ENCODE results near the gene SKIC2. TPM values are rescaled to one million over a fixed set of nuclear protein-coding genes. Genes with fewer than 3 reads are reported as not detected.
"Not testable (repeated sequence)": the region's sequence is repeated elsewhere in the genome, so short reads cannot be mapped to it uniquely, and the experiment has no call there.

SKIC2 gene
- total and polyA plus RNA-seq, 2 experiments from 2014 or later, result 46.9 to 54.9 TPM

DNA sequence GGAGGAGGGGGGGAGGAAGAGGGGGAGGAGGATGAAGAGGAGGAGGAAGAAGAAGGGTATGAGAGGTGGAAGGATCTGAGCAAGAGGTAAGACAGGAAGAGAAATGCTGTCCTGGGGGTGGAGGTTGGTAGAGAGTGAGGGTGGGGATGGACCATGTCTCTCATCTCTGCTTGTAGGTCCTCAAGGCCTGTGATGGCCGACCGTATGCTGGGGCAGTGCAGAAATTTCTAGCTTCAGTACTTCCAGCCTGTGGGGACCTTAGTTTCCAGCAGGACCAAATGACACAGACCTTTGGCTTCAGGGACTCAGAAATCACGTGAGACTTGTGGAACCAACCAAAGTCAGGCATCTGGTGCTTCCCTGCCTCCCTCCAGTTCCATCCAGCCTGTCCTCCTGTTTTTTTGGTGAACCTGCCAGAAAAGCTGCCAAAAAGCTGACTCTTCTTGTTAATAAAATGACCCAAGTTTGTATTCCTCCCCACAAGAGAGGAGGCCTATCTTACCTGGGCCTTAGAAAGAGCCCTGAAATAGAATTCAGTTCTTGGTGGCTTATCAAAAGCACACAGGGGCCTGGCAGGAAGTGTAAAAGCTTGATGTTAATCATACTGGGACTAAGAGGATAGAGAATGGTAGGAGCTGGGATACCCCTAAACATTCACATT is 20.4 kb downstream of the SKIC2 start:
- Histone ChIP-seq H3K27me3 (replicated peaks; ENCODE audit: insufficient read depth) (no peaks in the 10 kb centered on the region), H3K36me3 (ENCODE audit: low read depth) (peaks cover 11% of the 10 kb centered on the region; the same call in 1 of the 2 replicates), H3K79me2 (ENCODE audit: insufficient read depth) (peaks cover 19% of the 10 kb centered on the region), H3K9me2 (ENCODE audit: insufficient read depth) (no peaks in the 10 kb centered on the region), H3K4me3 (no peak overlapping the region), H3K4me2 (ENCODE audit: unreplicated experiment) (no peak overlapping the region), H3K9ac (no peak overlapping the region), H2AFZ (no peak overlapping the region), H3K4me1 (ENCODE audit: insufficient read depth) (no peaks in the 10 kb centered on the region), H3K9me3 (ENCODE audit: low read depth) (no peaks in the 10 kb centered on the region), H4K20me1 (ENCODE audit: insufficient read depth) (no peaks in the 10 kb centered on the region), H3K27ac (no peak overlapping the region), H3F3A (ENCODE audit: insufficient read depth) (no peaks in the 10 kb centered on the region)
- in situ Hi-C loops (cut with MboI), result no loop called here
- no peak for DNase-seq
- 97 to 100% methylated on average over 3 of the region's 3 CpGs for WGBS, 2 experiments (ENCODE audit: low coverage in 1 of 2, low lambda C conversion rate in 2 of 2, missing lambda C conversion rate in 2 of 2)
- no peak for TF ChIP-seq EZH2phosphoT487 (IDR thresholded peaks at IDR 0.05; ENCODE audit: insufficient read depth, low read depth)
- TF ChIP-seq EZH2 (IDR thresholded peaks at IDR 0.05; ENCODE audit: insufficient read depth, poor library complexity, severe bottlenecking), result no peak

DNA sequence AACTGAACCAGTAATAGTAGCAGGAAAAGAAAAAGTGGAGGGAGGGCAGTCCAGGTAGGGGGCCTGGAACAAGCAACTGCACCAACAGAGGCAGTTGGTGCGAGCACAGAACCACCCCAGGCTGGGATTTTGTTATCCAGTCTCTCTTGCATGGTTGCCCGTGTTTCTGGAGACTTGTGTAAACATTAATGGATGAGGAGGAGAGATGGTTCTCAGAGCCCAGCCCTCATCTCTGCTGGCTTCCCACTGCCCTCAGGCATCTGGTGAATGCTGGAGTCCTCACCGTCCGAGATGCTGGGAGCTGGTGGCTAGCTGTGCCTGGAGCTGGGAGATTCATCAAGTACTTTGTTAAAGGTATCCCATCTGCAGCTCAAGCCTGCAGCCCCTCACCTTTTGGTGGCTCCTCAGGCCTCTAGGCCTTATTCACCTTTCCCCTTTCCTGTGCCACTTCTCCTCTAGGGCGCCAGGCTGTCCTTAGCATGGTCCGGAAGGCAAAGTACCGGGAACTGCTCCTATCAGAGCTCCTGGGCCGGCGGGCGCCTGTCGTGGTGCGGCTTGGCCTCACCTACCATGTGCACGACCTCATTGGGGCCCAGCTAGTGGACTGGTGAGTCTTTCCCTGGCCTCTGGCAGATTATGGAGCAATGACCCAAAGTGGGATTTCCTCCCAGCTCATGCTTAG is 21.4 kb downstream of the SKIC2 start:
- H3K9ac ChIP-seq; DNase-seq; H3K27me3 ChIP-seq (replicated peaks; ENCODE audit: insufficient read depth); H3K79me2 ChIP-seq (ENCODE audit: insufficient read depth); H3K9me2 ChIP-seq (ENCODE audit: insufficient read depth); in situ Hi-C loops (cut with MboI); H3F3A ChIP-seq (ENCODE audit: insufficient read depth); H2AFZ ChIP-seq; H3K4me3 ChIP-seq; H3K27ac ChIP-seq; H3K4me2 ChIP-seq (ENCODE audit: unreplicated experiment); H3K4me1 ChIP-seq (ENCODE audit: insufficient read depth); H3K9me3 ChIP-seq (ENCODE audit: low read depth); H4K20me1 ChIP-seq (ENCODE audit: insufficient read depth): not testable (repeated sequence)
- H3K36me3 ChIP-seq (ENCODE audit: low read depth), result peaks cover 11% of the 10 kb centered on the region; the same call in 1 of the 2 replicates
- WGBS, 2 experiments (ENCODE audit: low coverage in 1 of 2, low lambda C conversion rate in 2 of 2, missing lambda C conversion rate in 2 of 2), result 90 to 94% methylated on average over 13 of the region's 13 CpGs

DNA sequence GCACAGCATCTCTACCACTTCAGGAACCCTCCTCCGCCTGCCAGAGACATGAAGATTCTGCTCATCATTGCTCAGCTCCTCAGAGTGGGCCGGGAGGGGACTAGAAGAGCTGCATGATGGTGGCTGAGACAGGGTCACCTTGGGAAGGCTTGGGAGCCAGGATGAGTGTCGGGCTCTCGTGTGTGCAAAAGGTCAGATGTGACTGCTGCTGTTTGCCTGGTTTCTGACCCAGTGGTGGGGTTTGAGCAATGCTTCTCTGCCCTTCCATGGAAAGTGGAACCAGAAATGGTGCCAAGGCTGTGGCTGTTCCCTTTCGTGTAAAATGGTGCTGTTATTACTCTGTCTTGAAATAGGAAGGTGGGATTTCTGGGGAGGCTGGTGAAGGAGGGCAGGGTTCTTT is 22.0 kb downstream of the SKIC2 start:
- H3K9me2 ChIP-seq (ENCODE audit: insufficient read depth); H3K9me3 ChIP-seq (ENCODE audit: low read depth); H2AFZ ChIP-seq; H3K27me3 ChIP-seq (replicated peaks; ENCODE audit: insufficient read depth); in situ Hi-C loops (cut with MboI); H3K27ac ChIP-seq; H4K20me1 ChIP-seq (ENCODE audit: insufficient read depth); H3K9ac ChIP-seq; H3K4me1 ChIP-seq (ENCODE audit: insufficient read depth); H3K4me3 ChIP-seq; H3K79me2 ChIP-seq (ENCODE audit: insufficient read depth); H3F3A ChIP-seq (ENCODE audit: insufficient read depth); H3K4me2 ChIP-seq (ENCODE audit: unreplicated experiment); DNase-seq: not testable (repeated sequence)
- peaks cover 11% of the 10 kb centered on the region; the same call in 1 of the 2 replicates for H3K36me3 ChIP-seq (ENCODE audit: low read depth)
- no CpG with 5 or more reads among the region's 5 CpGs for WGBS, 2 experiments (ENCODE audit: low coverage in 1 of 2, low lambda C conversion rate in 2 of 2, missing lambda C conversion rate in 2 of 2)

DNA sequence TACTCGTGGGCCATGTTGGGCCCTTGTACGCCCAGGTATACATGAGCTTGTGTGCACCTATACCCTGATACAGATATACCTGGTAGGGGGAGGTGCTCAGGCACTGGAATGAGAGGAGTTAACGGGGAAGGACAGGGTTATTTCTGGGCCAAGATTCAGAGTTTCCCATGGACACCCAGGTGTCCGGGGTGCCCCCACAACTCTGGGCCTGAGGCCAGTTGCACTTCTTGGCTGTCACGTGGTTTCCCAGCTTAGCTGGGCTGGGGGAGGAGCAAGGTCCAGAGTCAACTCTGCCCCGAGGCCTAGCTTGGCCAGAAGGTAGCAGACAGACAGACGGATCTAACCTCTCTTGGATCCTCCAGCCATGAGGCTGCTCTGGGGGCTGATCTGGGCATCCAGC is 22.8 kb downstream of the SKIC2 start, which contains the start of gene C4A:
Gene C4A, plus strand, starts transcription at position 314 of the 400 bp plus-strand sequence. Its CDS starts 51 bp downstream, at position 365.
- H3K9me3 ChIP-seq (ENCODE audit: low read depth); DNase-seq; H2AFZ ChIP-seq; H3K9ac ChIP-seq; H3K79me2 ChIP-seq (ENCODE audit: insufficient read depth); H3K9me2 ChIP-seq (ENCODE audit: insufficient read depth); H3K27ac ChIP-seq; H4K20me1 ChIP-seq (ENCODE audit: insufficient read depth); in situ Hi-C loops (cut with MboI); H3K4me2 ChIP-seq (ENCODE audit: unreplicated experiment); H3K4me1 ChIP-seq (ENCODE audit: insufficient read depth); H3K4me3 ChIP-seq; H3K27me3 ChIP-seq (replicated peaks; ENCODE audit: insufficient read depth); H3F3A ChIP-seq (ENCODE audit: insufficient read depth): not testable (repeated sequence)
- peaks cover 11% of the 10 kb centered on the region; the same call in 1 of the 2 replicates for H3K36me3 ChIP-seq (ENCODE audit: low read depth)
- WGBS, 2 experiments (ENCODE audit: low coverage in 1 of 2, low lambda C conversion rate in 2 of 2, missing lambda C conversion rate in 2 of 2), result no CpG with 5 or more reads among the region's 7 CpGs

DNA sequence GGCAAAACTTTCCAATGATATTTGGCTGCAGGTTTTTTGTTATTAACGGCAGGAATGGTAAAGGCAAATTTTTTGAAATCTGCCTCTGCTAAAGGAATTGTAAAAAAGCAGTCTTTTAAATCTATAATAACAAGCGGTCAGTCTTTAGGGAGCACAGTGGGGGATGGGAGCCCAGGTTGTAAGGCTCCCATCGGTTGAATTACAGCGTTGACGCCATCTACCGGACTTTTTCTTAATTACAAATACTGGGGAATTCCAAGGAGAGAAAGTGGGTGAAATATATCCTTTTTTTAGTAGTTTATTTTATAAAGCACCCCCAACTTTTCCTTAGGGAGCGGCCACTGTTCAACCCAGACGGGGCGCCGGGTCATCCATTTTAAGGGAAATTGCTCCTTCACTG is 30.4 kb downstream of the SKIC2 start:
- H3K4me1 ChIP-seq (ENCODE audit: insufficient read depth); in situ Hi-C loops (cut with MboI); H3K36me3 ChIP-seq (ENCODE audit: low read depth); H4K20me1 ChIP-seq (ENCODE audit: insufficient read depth); DNase-seq; H3K79me2 ChIP-seq (ENCODE audit: insufficient read depth); H3K27me3 ChIP-seq (replicated peaks; ENCODE audit: insufficient read depth); H3F3A ChIP-seq (ENCODE audit: insufficient read depth); H3K4me3 ChIP-seq; H2AFZ ChIP-seq; H3K9me2 ChIP-seq (ENCODE audit: insufficient read depth); H3K27ac ChIP-seq; H3K9ac ChIP-seq; H3K9me3 ChIP-seq (ENCODE audit: low read depth); H3K4me2 ChIP-seq (ENCODE audit: unreplicated experiment): not testable (repeated sequence)
- WGBS, 2 experiments (ENCODE audit: low coverage in 1 of 2, low lambda C conversion rate in 2 of 2, missing lambda C conversion rate in 2 of 2), result no CpG with 5 or more reads among the region's 10 CpGs

DNA sequence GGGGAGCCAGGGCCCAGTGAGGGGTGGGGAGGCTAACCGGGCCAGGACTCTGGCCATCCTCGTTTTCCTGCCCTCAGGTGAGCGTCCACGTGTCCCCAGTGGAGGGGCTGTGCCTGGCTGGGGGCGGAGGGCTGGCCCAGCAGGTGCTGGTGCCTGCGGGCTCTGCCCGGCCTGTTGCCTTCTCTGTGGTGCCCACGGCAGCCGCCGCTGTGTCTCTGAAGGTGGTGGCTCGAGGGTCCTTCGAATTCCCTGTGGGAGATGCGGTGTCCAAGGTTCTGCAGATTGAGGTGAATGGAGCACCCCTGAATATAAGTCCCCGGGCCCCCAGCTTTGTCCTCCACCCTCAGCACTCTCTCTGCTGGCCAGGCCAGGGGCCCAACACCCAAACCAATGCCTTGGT is 35.4 kb downstream of the SKIC2 start:
- H3K27ac ChIP-seq; H3K4me3 ChIP-seq; H3F3A ChIP-seq (ENCODE audit: insufficient read depth); H3K4me2 ChIP-seq (ENCODE audit: unreplicated experiment); DNase-seq; H2AFZ ChIP-seq; H3K4me1 ChIP-seq (ENCODE audit: insufficient read depth); H3K27me3 ChIP-seq (replicated peaks; ENCODE audit: insufficient read depth); H3K36me3 ChIP-seq (ENCODE audit: low read depth); H3K9ac ChIP-seq; H3K79me2 ChIP-seq (ENCODE audit: insufficient read depth); H3K9me3 ChIP-seq (ENCODE audit: low read depth); in situ Hi-C loops (cut with MboI); H3K9me2 ChIP-seq (ENCODE audit: insufficient read depth); H4K20me1 ChIP-seq (ENCODE audit: insufficient read depth): not testable (repeated sequence)
- 88 to 90% methylated on average over 9 of the region's 14 CpGs for WGBS, 2 experiments (ENCODE audit: low coverage in 1 of 2, low lambda C conversion rate in 2 of 2, missing lambda C conversion rate in 2 of 2)

DNA sequence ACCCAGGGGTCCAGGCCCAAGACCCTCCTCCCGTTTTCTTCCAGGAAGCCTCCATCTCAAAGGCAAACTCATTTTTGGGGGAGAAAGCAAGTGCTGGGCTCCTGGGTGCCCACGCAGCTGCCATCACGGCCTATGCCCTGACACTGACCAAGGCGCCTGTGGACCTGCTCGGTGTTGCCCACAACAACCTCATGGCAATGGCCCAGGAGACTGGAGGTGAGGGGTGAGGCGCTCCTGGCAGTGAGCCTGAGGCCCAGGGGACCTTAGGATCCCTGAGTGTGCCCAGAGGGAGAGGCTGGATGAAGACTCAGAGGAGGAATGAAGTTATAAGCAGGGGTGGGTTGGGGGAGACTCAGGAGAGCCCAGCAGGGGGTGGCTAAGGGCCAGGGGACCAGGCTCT is 37.4 kb downstream of the SKIC2 start:
- H3K9me3 ChIP-seq (ENCODE audit: low read depth); H3K27ac ChIP-seq; H2AFZ ChIP-seq; H3K4me2 ChIP-seq (ENCODE audit: unreplicated experiment); in situ Hi-C loops (cut with MboI); H3K36me3 ChIP-seq (ENCODE audit: low read depth); H4K20me1 ChIP-seq (ENCODE audit: insufficient read depth); DNase-seq; H3K9ac ChIP-seq; H3F3A ChIP-seq (ENCODE audit: insufficient read depth); H3K4me1 ChIP-seq (ENCODE audit: insufficient read depth); H3K9me2 ChIP-seq (ENCODE audit: insufficient read depth); H3K79me2 ChIP-seq (ENCODE audit: insufficient read depth); H3K4me3 ChIP-seq; H3K27me3 ChIP-seq (replicated peaks; ENCODE audit: insufficient read depth): not testable (repeated sequence)
- 71 to 77% methylated on average over 6 of the region's 6 CpGs for WGBS, 2 experiments (ENCODE audit: low coverage in 1 of 2, low lambda C conversion rate in 2 of 2, missing lambda C conversion rate in 2 of 2)

All from GM23248 (cell line).